ENCODE data around the gene EBF4. TPM values are rescaled to one million over a fixed set of nuclear protein-coding genes. Genes with fewer than 3 reads are reported as not detected.

The EBF4 gene
- total and polyA plus RNA-seq, 10 of the 15 experiments (the other 5 are each of a cell fraction or from before 2014, with no cell fraction given) = 0.13 TPM; not detected in 9

GRCh38 chr20:2794202-2794748 lies 101.7 kb downstream of the EBF4 start:
- intact Hi-C loops (cut with micrococcal nuclease; ENCODE audit: unreplicated experiment) = no loop called here
- H3K9ac ChIP-seq (ENCODE audit: control insufficient read depth, insufficient read depth, low read length) = no peak overlapping the region
- H3K27me3 ChIP-seq (replicated peaks in 1 of 2; ENCODE audit: control insufficient read depth in 2 of 2, insufficient read depth in 2 of 2, low read length in 1 of 2) = peaks cover 0 to 7% of the 10 kb centered on the region in 2 experiments; a peak in 3 of 4 replicates
- SMC1A ChIA-PET (ENCODE audit: uncharacterized antibody, unreplicated experiment) = no interaction called here
- H3K9me3 ChIP-seq (replicated peaks; ENCODE audit: control insufficient read depth, insufficient read depth, low read length) = no peaks in the 10 kb centered on the region
- RAD21 ChIA-PET (ENCODE audit: unreplicated experiment) = no interaction called here
- in situ Hi-C loops (cut with MboI) = no loop called here
- 46% methylated on average over 23 of the region's 23 CpGs for WGBS (ENCODE audit: insufficient coverage, insufficient replicate concordance, low lambda C conversion rate, missing lambda C conversion rate)
- no peak overlapping the region for H3K4me3 ChIP-seq
- H4K20me1 ChIP-seq (ENCODE audit: control insufficient read depth, insufficient read depth) = no peaks in the 10 kb centered on the region
- POLR2A ChIA-PET = no interaction called here
- no peak overlapping the region for H2AFZ ChIP-seq (ENCODE audit: control insufficient read depth, low read depth, low read length)
- H3K36me3 ChIP-seq (ENCODE audit: control insufficient read depth in 2 of 2, insufficient read depth in 2 of 2, low read length in 1 of 2) = no peaks in the 10 kb centered on the region
- no peaks in the 10 kb centered on the region for H3K4me1 ChIP-seq (ENCODE audit: control insufficient read depth, insufficient read depth, low read length)
- no peak for DNase-seq (ENCODE audit: low read depth, low spot score)
- no TSS peak for BruUV-seq (replicated peaks)
- no peak overlapping the region for H3K4me2 ChIP-seq (ENCODE audit: control insufficient read depth, insufficient read depth)
- no peak for ATAC-seq
- no peak overlapping the region for H3K27ac ChIP-seq (ENCODE audit: control insufficient read depth, insufficient read depth)
- FAIRE-seq = no peak
- TF ChIP-seq RAD21 (IDR thresholded peaks at IDR 0.05; ENCODE audit: insufficient read depth, low read depth, low read length) = no peak
- no peak for TF ChIP-seq ZNF622 (IDR thresholded peaks at IDR 0.05)
- TF ChIP-seq SREBF1 (IDR thresholded peaks at IDR 0.05; ENCODE audit: low read length) = no peak
- TF ChIP-seq CREB1 (IDR thresholded peaks at IDR 0.05; ENCODE audit: low read depth) = no peak
- no peak for TF ChIP-seq HDGF (IDR thresholded peaks at IDR 0.05)
- TF ChIP-seq SKIL (IDR thresholded peaks at IDR 0.05; ENCODE audit: low read depth, poor library complexity, severe bottlenecking) = no peak
- no peak for TF ChIP-seq SUZ12 (IDR thresholded peaks at IDR 0.05; ENCODE audit: unreplicated experiment)
- no peak for TF ChIP-seq MAX (IDR thresholded peaks at IDR 0.05; ENCODE audit: low read depth, low read length)
- no peaks in the 10 kb centered on the region for H3K79me2 ChIP-seq (ENCODE audit: control insufficient read depth, insufficient read depth, low read length)
- CTCF ChIA-PET = interaction anchor here (0.6 kb wide), 1 partner anchor 59 kb away, joined by 3 read pairs; no protein-coding TSS in a partner anchor

All from GM12878 (cell line).